B cell (primary cell): ENCODE data around the gene CARD10.

Experiments
- CTCF ChIP-seq: fragments of 200-600 bp; IDR thresholded peaks from one replicate; pipeline ENCODE4 v1.8.0; 2022; ENCODE audit warnings: antibody characterized with exemption, mild to moderate bottlenecking
- EZH2 ChIP-seq: IDR thresholded peaks from 2 replicates; pipeline ENCODE4 v1.6.1; 2012; ENCODE audit warnings: borderline replicate concordance, low read depth, mild to moderate bottlenecking, moderate library complexity, low read length; ENCODE audit not compliant: insufficient read depth, poor library complexity, severe bottlenecking

- TF ChIP-seq CTCF (no peak), EZH2 (no peak)
Measured at GRCh38 chr22:37480387-37481346, 38.5 kb downstream of the CARD10 start.
